ENCODE results near the gene GALNT9. TPM values are rescaled to one million over a fixed set of nuclear protein-coding genes. Genes with fewer than 3 reads are reported as not detected.

Gene GALNT9
- polyA plus RNA-seq, 3 donors, result not detected

DNA sequence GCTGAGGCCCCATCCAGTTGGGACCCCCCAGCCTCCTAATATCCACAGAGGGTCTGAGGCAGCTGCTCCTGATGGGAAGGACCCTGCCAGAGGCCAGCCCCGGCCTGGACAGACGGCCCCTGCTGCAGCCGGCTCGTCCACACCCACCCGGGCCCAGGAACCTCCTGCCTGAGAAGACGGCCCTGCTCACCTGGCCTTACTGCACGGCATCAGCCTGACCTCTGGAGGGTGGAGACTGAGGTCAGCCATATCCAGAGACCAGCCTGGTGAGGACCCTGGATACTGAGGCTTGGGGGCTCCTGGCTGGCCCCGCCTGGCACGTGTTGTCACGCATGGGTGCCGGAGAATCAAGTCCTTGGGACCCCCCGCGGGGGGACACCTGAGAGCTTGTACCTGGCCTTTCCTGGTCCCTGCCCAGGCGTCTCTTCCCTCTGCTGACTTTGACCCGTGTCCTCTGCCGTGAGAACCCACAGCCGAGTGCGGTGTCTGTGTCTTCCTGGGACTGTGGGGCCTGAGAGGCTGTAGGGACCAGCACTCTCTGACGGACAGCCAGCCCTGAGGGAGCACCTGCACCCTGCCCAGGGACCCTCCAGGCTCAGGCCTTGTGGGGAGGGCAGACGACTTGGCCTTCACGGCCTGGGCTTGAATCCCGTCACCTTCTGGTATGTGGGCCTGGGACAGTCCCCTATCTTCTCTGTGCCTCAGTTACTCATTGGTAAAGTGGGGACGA lies 127.8 kb downstream of the GALNT9 start:
- no peaks in the 10 kb centered on the region for H3K9me3 ChIP-seq (replicated peaks in 1 of 2; ENCODE audit: control insufficient read depth in 1 of 2, insufficient read depth in 1 of 2, low read length in 2 of 2)
- no peak overlapping the region for H3K9ac ChIP-seq (ENCODE audit: insufficient read depth, low read length, poor library complexity, severe bottlenecking)
- no peak overlapping the region for H3K27ac ChIP-seq (ENCODE audit: low read depth in 1 of 2, low read length in 2 of 2)
- TF ChIP-seq, protein P1, sequence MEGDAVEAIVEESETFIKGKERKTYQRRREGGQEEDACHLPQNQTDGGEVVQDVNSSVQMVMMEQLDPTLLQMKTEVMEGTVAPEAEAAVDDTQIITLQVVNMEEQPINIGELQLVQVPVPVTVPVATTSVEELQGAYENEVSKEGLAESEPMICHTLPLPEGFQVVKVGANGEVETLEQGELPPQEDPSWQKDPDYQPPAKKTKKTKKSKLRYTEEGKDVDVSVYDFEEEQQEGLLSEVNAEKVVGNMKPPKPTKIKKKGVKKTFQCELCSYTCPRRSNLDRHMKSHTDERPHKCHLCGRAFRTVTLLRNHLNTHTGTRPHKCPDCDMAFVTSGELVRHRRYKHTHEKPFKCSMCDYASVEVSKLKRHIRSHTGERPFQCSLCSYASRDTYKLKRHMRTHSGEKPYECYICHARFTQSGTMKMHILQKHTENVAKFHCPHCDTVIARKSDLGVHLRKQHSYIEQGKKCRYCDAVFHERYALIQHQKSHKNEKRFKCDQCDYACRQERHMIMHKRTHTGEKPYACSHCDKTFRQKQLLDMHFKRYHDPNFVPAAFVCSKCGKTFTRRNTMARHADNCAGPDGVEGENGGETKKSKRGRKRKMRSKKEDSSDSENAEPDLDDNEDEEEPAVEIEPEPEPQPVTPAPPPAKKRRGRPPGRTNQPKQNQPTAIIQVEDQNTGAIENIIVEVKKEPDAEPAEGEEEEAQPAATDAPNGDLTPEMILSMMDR (IDR thresholded peaks at IDR 0.05), result no peak
- H3K4me1 ChIP-seq (ENCODE audit: control insufficient read depth in 1 of 2, insufficient read depth in 2 of 2, low read length in 2 of 2), result no peaks in the 10 kb centered on the region
- H2AFZ ChIP-seq (ENCODE audit: insufficient read depth, low read depth, low read length, poor library complexity, severe bottlenecking), result no peak overlapping the region
- no peaks in the 10 kb centered on the region for H3K79me2 ChIP-seq (ENCODE audit: insufficient read depth, low read length)
- peaks cover 0 to 3% (median 1%) of the 10 kb centered on the region in 7 donors for H3K9me3 Mint-ChIP-seq
- H3K36me3 Mint-ChIP-seq, result no peaks in the 10 kb centered on the region
- no peaks in the 10 kb centered on the region for H3K4me1 Mint-ChIP-seq
- no peaks in the 10 kb centered on the region for H4K20me1 ChIP-seq (ENCODE audit: insufficient read depth, low read length)
- no peak overlapping the region for H3K4me2 ChIP-seq (replicated peaks; ENCODE audit: extremely low read depth, low read length, poor library complexity, severe bottlenecking)
- WGBS (ENCODE audit: insufficient coverage), result 90% methylated on average over 20 of the region's 23 CpGs
- peaks cover 0 to 26% of the 10 kb centered on the region in 2 donors for H3K27me3 ChIP-seq (ENCODE audit: control insufficient read depth in 2 of 2, insufficient read depth in 2 of 2, low read length in 2 of 2)
- H3K4me3 ChIP-seq (replicated peaks in 1 of 3; ENCODE audit: low read depth in 2 of 3, low read length in 3 of 3), result no peak overlapping the region
- peaks cover 32 to 35% (median 32%) of the 10 kb centered on the region in 3 donors for H3K27me3 Mint-ChIP-seq (ENCODE audit: low read depth in 3 of 3)
- H3K36me3 ChIP-seq (replicated peaks in 1 of 2; ENCODE audit: control insufficient read depth in 1 of 2, insufficient read depth in 2 of 2, low read length in 2 of 2), result no peaks in the 10 kb centered on the region
- H3K4me3 Mint-ChIP-seq, result no peak overlapping the region
- intact Hi-C loops (cut with micrococcal nuclease), result no loop called here
- DNase-seq, result no peak
- H3K27ac Mint-ChIP-seq, result no peak overlapping the region

DNA sequence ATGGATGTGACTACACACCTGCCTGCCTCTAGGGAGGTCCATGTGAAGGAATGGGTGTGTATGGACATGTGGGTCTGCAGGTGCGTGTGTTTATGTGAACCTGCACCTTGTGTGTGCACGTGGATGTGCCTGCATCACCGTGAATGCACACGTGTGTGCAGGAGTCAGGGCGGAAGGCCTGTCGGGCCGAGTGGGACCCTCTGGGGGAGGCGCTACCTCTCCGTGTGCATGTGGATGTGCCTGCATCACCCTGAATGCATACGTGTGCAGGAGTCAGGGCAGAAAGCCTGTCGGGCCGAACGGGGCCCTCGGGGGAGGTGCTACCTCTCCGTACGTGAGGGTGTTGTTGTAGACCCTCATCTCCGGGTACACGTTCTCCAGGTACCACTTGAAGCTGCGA lies 128.6 kb downstream of the GALNT9 start:
- Histone ChIP-seq H3K4me1 (ENCODE audit: control insufficient read depth in 1 of 2, insufficient read depth in 2 of 2, low read length in 2 of 2) (no peaks in the 10 kb centered on the region), H3K9ac (ENCODE audit: insufficient read depth, low read length, poor library complexity, severe bottlenecking) (no peak overlapping the region), H2AFZ (ENCODE audit: insufficient read depth, low read depth, low read length, poor library complexity, severe bottlenecking) (no peak overlapping the region), H3K79me2 (ENCODE audit: insufficient read depth, low read length) (no peaks in the 10 kb centered on the region), H4K20me1 (ENCODE audit: insufficient read depth, low read length) (no peaks in the 10 kb centered on the region), H3K4me2 (replicated peaks; ENCODE audit: extremely low read depth, low read length, poor library complexity, severe bottlenecking) (no peak overlapping the region), H3K27me3 (ENCODE audit: control insufficient read depth in 2 of 2, insufficient read depth in 2 of 2, low read length in 2 of 2) (peaks cover 0 to 19% of the 10 kb centered on the region in 2 donors), H3K9me3 (replicated peaks in 1 of 2; ENCODE audit: control insufficient read depth in 1 of 2, insufficient read depth in 1 of 2, low read length in 2 of 2) (no peaks in the 10 kb centered on the region), H3K27ac (ENCODE audit: low read depth in 1 of 2, low read length in 2 of 2) (no peak overlapping the region), H3K4me3 (replicated peaks in 1 of 3; ENCODE audit: low read depth in 2 of 3, low read length in 3 of 3) (no peak overlapping the region), H3K36me3 (replicated peaks in 1 of 2; ENCODE audit: control insufficient read depth in 1 of 2, insufficient read depth in 2 of 2, low read length in 2 of 2) (no peaks in the 10 kb centered on the region)
- intact Hi-C loops (cut with micrococcal nuclease), result no loop called here
- TF ChIP-seq, protein P1 (IDR thresholded peaks at IDR 0.05), result no peak
- Mint-ChIP-seq H3K27ac (peak overlapping the region in 1 of 7 donors; percentile 19), H3K4me1 (no peaks in the 10 kb centered on the region), H3K4me3 (no peak overlapping the region), H3K36me3 (no peaks in the 10 kb centered on the region), H3K27me3 (ENCODE audit: low read depth in 3 of 3) (peaks cover 24 to 31% (median 26%) of the 10 kb centered on the region in 3 donors), H3K9me3 (peaks cover 0 to 3% (median 0%) of the 10 kb centered on the region in 7 donors)
- WGBS (ENCODE audit: insufficient coverage), result 91% methylated on average over 18 of the region's 19 CpGs
- DNase-seq, result no peak
